ENCODE results near the gene ICA1L.

DNA sequence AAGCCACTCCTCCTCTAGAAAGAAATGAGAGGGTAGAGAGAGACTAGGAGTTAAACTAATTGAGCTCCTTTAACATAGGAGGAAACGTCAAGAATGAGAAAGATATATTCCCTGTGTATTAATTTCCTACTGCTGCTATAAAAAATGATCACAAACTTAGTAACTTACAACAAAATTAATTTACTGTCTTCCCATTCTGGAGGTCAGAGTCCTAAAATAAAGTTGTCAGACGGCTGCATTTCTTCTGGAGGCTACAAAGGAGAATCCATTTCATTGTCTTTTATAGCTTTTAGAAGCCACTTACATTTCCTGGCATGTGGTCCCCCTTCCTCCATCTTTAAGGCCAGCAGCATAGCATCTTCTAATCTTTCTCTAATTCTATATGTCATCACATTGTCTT, 26.9 kb downstream of the ICA1L start:
- TF ChIP-seq EZH2 (IDR thresholded peaks at IDR 0.05; ENCODE audit: insufficient read depth, poor library complexity, severe bottlenecking) = no peak
- TF ChIP-seq EZH2phosphoT487 (IDR thresholded peaks at IDR 0.05; ENCODE audit: insufficient read depth, low read depth) = no peak
